ENCODE data around the gene PBRM1. TPM values are rescaled to one million over a fixed set of nuclear protein-coding genes. Genes with fewer than 3 reads are reported as not detected.

Gene PBRM1
- total RNA-seq, 1 donor, result 100 TPM

- Histone ChIP-seq H4K20me1 (ENCODE audit: insufficient read depth, low read length) (peaks cover 46% of the 10 kb centered on the region), H3K4me3 (ENCODE audit: insufficient read depth, low read length) (peak overlapping the region; percentile 79), H3K4me2 (ENCODE audit: insufficient read depth, low read length) (peak overlapping the region; percentile 95), H3K9me3 (ENCODE audit: low read depth, low read length) (no peaks in the 10 kb centered on the region), H2AFZ (ENCODE audit: low read length) (peak overlapping the region; percentile 65), H3K27ac (ENCODE audit: low read depth, low read length) (peak overlapping the region; percentile 58), H3K36me3 (ENCODE audit: insufficient read depth, low read length) (peaks cover 21% of the 10 kb centered on the region), H3K4me1 (ENCODE audit: insufficient read depth, low read length) (peaks cover 45% of the 10 kb centered on the region), H3K79me2 (ENCODE audit: insufficient read depth, low read length) (peaks cover 55% of the 10 kb centered on the region), H3K27me3 (ENCODE audit: insufficient read depth, low read length) (no peaks in the 10 kb centered on the region)
- DNase-seq (ENCODE audit: insufficient read length, low spot score, missing footprints), result peak; percentile 97
- TF ChIP-seq, protein P1, sequence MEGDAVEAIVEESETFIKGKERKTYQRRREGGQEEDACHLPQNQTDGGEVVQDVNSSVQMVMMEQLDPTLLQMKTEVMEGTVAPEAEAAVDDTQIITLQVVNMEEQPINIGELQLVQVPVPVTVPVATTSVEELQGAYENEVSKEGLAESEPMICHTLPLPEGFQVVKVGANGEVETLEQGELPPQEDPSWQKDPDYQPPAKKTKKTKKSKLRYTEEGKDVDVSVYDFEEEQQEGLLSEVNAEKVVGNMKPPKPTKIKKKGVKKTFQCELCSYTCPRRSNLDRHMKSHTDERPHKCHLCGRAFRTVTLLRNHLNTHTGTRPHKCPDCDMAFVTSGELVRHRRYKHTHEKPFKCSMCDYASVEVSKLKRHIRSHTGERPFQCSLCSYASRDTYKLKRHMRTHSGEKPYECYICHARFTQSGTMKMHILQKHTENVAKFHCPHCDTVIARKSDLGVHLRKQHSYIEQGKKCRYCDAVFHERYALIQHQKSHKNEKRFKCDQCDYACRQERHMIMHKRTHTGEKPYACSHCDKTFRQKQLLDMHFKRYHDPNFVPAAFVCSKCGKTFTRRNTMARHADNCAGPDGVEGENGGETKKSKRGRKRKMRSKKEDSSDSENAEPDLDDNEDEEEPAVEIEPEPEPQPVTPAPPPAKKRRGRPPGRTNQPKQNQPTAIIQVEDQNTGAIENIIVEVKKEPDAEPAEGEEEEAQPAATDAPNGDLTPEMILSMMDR (IDR thresholded peaks at IDR 0.05; ENCODE audit: extremely low read depth, low read depth, low read length), result no peak
Measured at GRCh38 chr3:52532517-52532837, 153.2 kb downstream of the PBRM1 start.

GRCh38 chr3:52531860-52532516 lies 153.7 kb downstream of the PBRM1 start:
- H3K4me3 ChIP-seq (ENCODE audit: insufficient read depth, low read length), result peak overlapping the region; percentile 79
- H3K9me3 ChIP-seq (ENCODE audit: low read depth, low read length), result no peaks in the 10 kb centered on the region
- H3K27me3 ChIP-seq (ENCODE audit: insufficient read depth, low read length), result no peaks in the 10 kb centered on the region
- DNase-seq (ENCODE audit: insufficient read length, low spot score, missing footprints), result peak; percentile 88
- no peak overlapping the region for H2AFZ ChIP-seq (ENCODE audit: low read length)
- H3K4me1 ChIP-seq (ENCODE audit: insufficient read depth, low read length), result peaks cover 42% of the 10 kb centered on the region
- peak overlapping the region; percentile 58 for H3K27ac ChIP-seq (ENCODE audit: low read depth, low read length)
- TF ChIP-seq, protein P1 (IDR thresholded peaks at IDR 0.05; ENCODE audit: extremely low read depth, low read depth, low read length), result no peak
- H3K36me3 ChIP-seq (ENCODE audit: insufficient read depth, low read length), result peaks cover 26% of the 10 kb centered on the region
- peak overlapping the region; percentile 95 for H3K4me2 ChIP-seq (ENCODE audit: insufficient read depth, low read length)
- H4K20me1 ChIP-seq (ENCODE audit: insufficient read depth, low read length), result peaks cover 41% of the 10 kb centered on the region
- H3K79me2 ChIP-seq (ENCODE audit: insufficient read depth, low read length), result peaks cover 50% of the 10 kb centered on the region

DNA sequence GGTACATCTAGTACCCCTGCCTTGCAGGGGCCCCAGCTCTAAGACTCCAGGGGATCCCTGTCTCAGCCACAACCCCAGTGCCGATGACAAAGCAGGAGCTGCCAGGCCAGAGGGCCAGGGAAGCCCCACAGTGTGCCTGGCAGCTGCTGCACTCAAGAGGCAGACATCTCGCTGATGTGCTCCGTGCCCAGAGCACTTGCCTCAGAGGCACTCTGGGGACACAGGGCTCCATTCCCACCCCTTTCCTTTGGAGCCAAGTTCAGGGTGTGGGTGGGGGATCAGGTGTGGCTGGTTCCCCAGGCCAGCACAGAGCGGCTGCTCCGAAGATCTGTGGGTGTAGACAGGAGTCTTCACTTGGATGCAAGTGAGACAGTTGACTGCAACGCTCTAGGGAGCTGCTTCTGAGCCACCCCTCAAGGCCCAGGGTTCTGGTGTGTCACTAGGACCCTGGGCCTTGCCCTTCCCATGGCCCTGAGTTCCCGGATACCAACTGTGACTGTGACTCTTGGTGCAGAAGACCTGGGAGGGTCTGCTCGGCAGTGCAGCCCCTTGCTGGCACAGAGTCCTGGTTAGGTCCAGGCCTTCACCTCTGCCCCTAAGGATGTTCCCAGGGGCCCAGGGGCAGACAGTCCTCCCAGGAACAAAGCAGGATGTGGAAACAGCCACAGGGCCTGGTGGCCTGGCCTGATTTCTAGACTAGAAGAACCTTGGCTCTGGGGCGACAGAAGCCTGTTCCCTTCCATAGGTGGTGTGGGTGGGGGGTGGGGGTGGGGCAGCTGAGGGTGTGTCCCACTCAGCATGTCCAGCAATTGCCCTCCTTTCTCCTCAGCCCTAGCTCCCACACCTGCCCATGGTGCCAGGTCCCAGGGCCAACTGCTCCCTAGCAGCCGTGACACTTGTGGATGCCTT lies 154.5 kb downstream of the PBRM1 start:
- H3K9me3 ChIP-seq (ENCODE audit: low read depth, low read length), result no peaks in the 10 kb centered on the region
- peaks cover 46% of the 10 kb centered on the region for H3K79me2 ChIP-seq (ENCODE audit: insufficient read depth, low read length)
- H3K27me3 ChIP-seq (ENCODE audit: insufficient read depth, low read length), result no peaks in the 10 kb centered on the region
- peaks cover 31% of the 10 kb centered on the region for H3K36me3 ChIP-seq (ENCODE audit: insufficient read depth, low read length)
- peaks cover 40% of the 10 kb centered on the region for H4K20me1 ChIP-seq (ENCODE audit: insufficient read depth, low read length)
- H2AFZ ChIP-seq (ENCODE audit: low read length), result no peak overlapping the region
- DNase-seq (ENCODE audit: insufficient read length, low spot score, missing footprints), result peak; percentile 94
- TF ChIP-seq, protein P1 (IDR thresholded peaks at IDR 0.05; ENCODE audit: extremely low read depth, low read depth, low read length), result no peak
- H3K4me2 ChIP-seq (ENCODE audit: insufficient read depth, low read length), result peak overlapping the region; percentile 95
- peak overlapping the region; percentile 58 for H3K27ac ChIP-seq (ENCODE audit: low read depth, low read length)
- peaks cover 43% of the 10 kb centered on the region for H3K4me1 ChIP-seq (ENCODE audit: insufficient read depth, low read length)
- H3K4me3 ChIP-seq (ENCODE audit: insufficient read depth, low read length), result no peak overlapping the region

Measured in osteoblast (primary cell).